ENCODE data around the gene PRDM16.
A peak's percentile ranks its signal among the peaks of the same experiment; 100 is the strongest.

Gene PRDM16

GRCh38 chr1:3443807-3444206 is 374.8 kb downstream of the PRDM16 start:
- no peaks in the 10 kb centered on the region for H3K27me3 ChIP-seq (ENCODE audit: insufficient read depth, insufficient read length)
- H3K36me3 ChIP-seq (ENCODE audit: insufficient read depth, insufficient read length, low read length), result no peaks in the 10 kb centered on the region
- H3K4me1 ChIP-seq (ENCODE audit: insufficient read depth, insufficient read length), result peaks cover 9% of the 10 kb centered on the region
- no peak for DNase-seq (ENCODE audit: low read depth, low spot score)
- no peak overlapping the region for H3K9ac ChIP-seq (ENCODE audit: insufficient read length, low read depth)
- no peak overlapping the region for H3K4me3 ChIP-seq (ENCODE audit: insufficient read length, low read depth)
- no peaks in the 10 kb centered on the region for H3K9me3 ChIP-seq (ENCODE audit: insufficient read depth, low read length)
- no peak for TF ChIP-seq SUZ12 (IDR thresholded peaks at IDR 0.05; ENCODE audit: extremely low read depth, insufficient read depth, insufficient read length)
- TF ChIP-seq YY1 (IDR thresholded peaks at IDR 0.05; ENCODE audit: insufficient read depth, insufficient read length), result no peak
- no peak for TF ChIP-seq ZNF274 (IDR thresholded peaks at IDR 0.05; ENCODE audit: low read depth, low read length)

GRCh38 chr1:3444298-3444697 is 375.3 kb downstream of the PRDM16 start:
- no peak for DNase-seq (ENCODE audit: low read depth, low spot score)
- H3K9me3 ChIP-seq (ENCODE audit: insufficient read depth, low read length), result no peaks in the 10 kb centered on the region

DNA sequence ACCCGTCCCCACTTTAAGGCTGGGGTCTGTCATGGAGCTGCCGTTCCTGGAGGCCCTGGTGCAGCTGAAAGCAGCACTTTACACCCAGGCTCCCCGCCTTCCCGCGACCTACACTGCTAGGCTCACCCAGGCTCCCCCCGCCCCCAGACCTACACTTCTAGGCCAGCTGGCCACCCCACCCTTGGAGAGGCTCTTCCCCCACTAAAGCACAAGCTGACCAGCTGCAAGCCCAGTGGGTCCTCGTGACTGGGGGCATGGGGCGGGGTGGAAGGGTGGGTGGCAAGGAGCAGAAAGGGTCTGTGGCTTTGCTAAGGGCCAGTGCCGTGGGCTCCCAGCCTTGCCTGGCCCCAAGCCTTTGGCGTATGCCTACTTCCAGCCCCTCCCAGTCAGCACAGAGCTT is 375.7 kb downstream of the PRDM16 start:
- TF ChIP-seq SUZ12 (IDR thresholded peaks at IDR 0.05; ENCODE audit: extremely low read depth, insufficient read depth, insufficient read length) (no peak), ZNF274 (IDR thresholded peaks at IDR 0.05; ENCODE audit: low read depth, low read length) (no peak), YY1 (IDR thresholded peaks at IDR 0.05; ENCODE audit: insufficient read depth, insufficient read length) (no peak)
- H3K4me3 ChIP-seq (ENCODE audit: insufficient read length, low read depth), result no peak overlapping the region
- H3K9me3 ChIP-seq (ENCODE audit: insufficient read depth, low read length), result no peaks in the 10 kb centered on the region
- H3K36me3 ChIP-seq (ENCODE audit: insufficient read depth, insufficient read length, low read length), result no peaks in the 10 kb centered on the region
- no peaks in the 10 kb centered on the region for H3K27me3 ChIP-seq (ENCODE audit: insufficient read depth, insufficient read length)
- no peak for DNase-seq (ENCODE audit: low read depth, low spot score)
- peaks cover 9% of the 10 kb centered on the region for H3K4me1 ChIP-seq (ENCODE audit: insufficient read depth, insufficient read length)
- H3K9ac ChIP-seq (ENCODE audit: insufficient read length, low read depth), result no peak overlapping the region

More at GRCh38 chr1:3444298-3444697, 375.3 kb downstream of the PRDM16 start:
- Histone ChIP-seq H3K4me1 (ENCODE audit: insufficient read depth, insufficient read length) (peaks cover 9% of the 10 kb centered on the region), H3K4me3 (ENCODE audit: insufficient read length, low read depth) (no peak overlapping the region), H3K36me3 (ENCODE audit: insufficient read depth, insufficient read length, low read length) (no peaks in the 10 kb centered on the region), H3K9ac (ENCODE audit: insufficient read length, low read depth) (no peak overlapping the region), H3K27me3 (ENCODE audit: insufficient read depth, insufficient read length) (no peaks in the 10 kb centered on the region)
- no peak for TF ChIP-seq ZNF274 (IDR thresholded peaks at IDR 0.05; ENCODE audit: low read depth, low read length)

DNA sequence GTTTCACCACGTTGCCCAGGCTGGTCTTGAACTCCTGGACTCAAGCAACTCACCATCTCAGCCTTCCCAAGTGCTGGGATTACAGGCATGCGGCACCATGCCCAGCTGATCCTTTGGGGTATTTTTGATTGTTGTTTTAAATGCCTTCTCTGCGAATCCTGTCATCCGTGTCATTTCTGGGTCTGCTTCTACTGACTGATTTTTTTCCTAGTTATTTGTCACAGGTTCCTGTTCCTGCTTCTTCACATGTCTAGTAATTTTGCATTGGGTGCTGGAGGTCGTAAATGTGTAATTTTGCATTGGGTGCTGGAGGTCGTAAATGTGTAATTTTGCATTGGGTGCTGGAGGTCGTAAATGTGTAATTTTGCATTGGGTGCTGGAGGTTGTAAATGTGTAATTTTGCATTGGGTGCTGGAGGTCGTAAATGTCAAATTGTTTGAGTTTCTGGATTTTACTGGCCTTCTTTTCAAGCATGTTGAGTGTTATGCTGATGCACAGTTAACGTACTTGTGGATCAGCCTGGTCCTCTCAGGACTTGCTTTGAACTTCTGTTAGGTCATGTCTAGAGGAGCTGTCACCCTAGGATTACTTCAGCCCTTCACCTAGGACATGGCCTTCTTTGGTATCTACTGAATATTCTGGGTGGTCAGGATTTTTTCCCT is 381.3 kb downstream of the PRDM16 start:
- Histone ChIP-seq H3K4me3 (ENCODE audit: insufficient read length, low read depth) (no peak overlapping the region), H3K36me3 (ENCODE audit: insufficient read depth, insufficient read length, low read length) (no peaks in the 10 kb centered on the region)
- TF ChIP-seq YY1 (IDR thresholded peaks at IDR 0.05; ENCODE audit: insufficient read depth, insufficient read length) (no peak), ZNF274 (IDR thresholded peaks at IDR 0.05; ENCODE audit: low read depth, low read length) (no peak), SUZ12 (IDR thresholded peaks at IDR 0.05; ENCODE audit: extremely low read depth, insufficient read depth, insufficient read length) (no peak)

GRCh38 chr1:3450983-3451382 is 382.0 kb downstream of the PRDM16 start:
- Histone ChIP-seq H3K27me3 (ENCODE audit: insufficient read depth, insufficient read length) (peaks cover 6% of the 10 kb centered on the region), H3K36me3 (ENCODE audit: insufficient read depth, insufficient read length, low read length) (no peaks in the 10 kb centered on the region), H3K9me3 (ENCODE audit: insufficient read depth, low read length) (no peaks in the 10 kb centered on the region), H3K4me1 (ENCODE audit: insufficient read depth, insufficient read length) (peaks cover 16% of the 10 kb centered on the region), H3K9ac (ENCODE audit: insufficient read length, low read depth) (no peak overlapping the region), H3K4me3 (ENCODE audit: insufficient read length, low read depth) (no peak overlapping the region)
- DNase-seq (ENCODE audit: low read depth, low spot score), result no peak
- TF ChIP-seq YY1 (IDR thresholded peaks at IDR 0.05; ENCODE audit: insufficient read depth, insufficient read length), result no peak
- TF ChIP-seq ZNF274 (IDR thresholded peaks at IDR 0.05; ENCODE audit: low read depth, low read length), result no peak
- no peak for TF ChIP-seq SUZ12 (IDR thresholded peaks at IDR 0.05; ENCODE audit: extremely low read depth, insufficient read depth, insufficient read length)

More for the DNA sequence above, 381.3 kb downstream of the PRDM16 start:
- H3K9me3 ChIP-seq (ENCODE audit: insufficient read depth, low read length), result no peaks in the 10 kb centered on the region
- DNase-seq (ENCODE audit: low read depth, low spot score), result no peak
- H3K4me1 ChIP-seq (ENCODE audit: insufficient read depth, insufficient read length), result peaks cover 9% of the 10 kb centered on the region
- no peak overlapping the region for H3K9ac ChIP-seq (ENCODE audit: insufficient read length, low read depth)
- peaks cover 6% of the 10 kb centered on the region for H3K27me3 ChIP-seq (ENCODE audit: insufficient read depth, insufficient read length)

GRCh38 chr1:3451994-3452865 is 383.2 kb downstream of the PRDM16 start:
- Histone ChIP-seq H3K4me3 (ENCODE audit: insufficient read length, low read depth) (no peak overlapping the region), H3K36me3 (ENCODE audit: insufficient read depth, insufficient read length, low read length) (no peaks in the 10 kb centered on the region), H3K27me3 (ENCODE audit: insufficient read depth, insufficient read length) (peaks cover 6% of the 10 kb centered on the region), H3K9me3 (ENCODE audit: insufficient read depth, low read length) (no peaks in the 10 kb centered on the region), H3K4me1 (ENCODE audit: insufficient read depth, insufficient read length) (peaks cover 22% of the 10 kb centered on the region), H3K9ac (ENCODE audit: insufficient read length, low read depth) (peak overlapping the region; percentile 50)
- DNase-seq (ENCODE audit: low read depth, low spot score), result no peak
- TF ChIP-seq SUZ12 (IDR thresholded peaks at IDR 0.05; ENCODE audit: extremely low read depth, insufficient read depth, insufficient read length), result no peak
- no peak for TF ChIP-seq YY1 (IDR thresholded peaks at IDR 0.05; ENCODE audit: insufficient read depth, insufficient read length)
- TF ChIP-seq ZNF274 (IDR thresholded peaks at IDR 0.05; ENCODE audit: low read depth, low read length), result no peak

DNA sequence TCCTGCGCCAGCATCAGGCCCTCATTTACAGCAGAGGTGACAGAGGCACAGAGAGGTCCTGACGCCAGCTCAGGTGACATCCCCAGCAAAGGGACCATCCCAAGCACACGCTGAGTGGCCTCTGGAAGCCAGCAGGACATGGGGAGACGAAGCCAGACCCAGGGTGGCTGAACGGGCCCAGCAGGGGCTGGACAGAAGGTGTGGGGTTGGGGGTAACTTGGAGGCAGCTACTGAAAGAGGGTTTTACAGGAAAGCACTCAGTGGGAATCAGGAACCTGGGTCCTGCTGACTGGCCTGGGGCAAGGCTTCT is 383.8 kb downstream of the PRDM16 start:
- DNase-seq (ENCODE audit: low read depth, low spot score), result no peak
- no peaks in the 10 kb centered on the region for H3K36me3 ChIP-seq (ENCODE audit: insufficient read depth, insufficient read length, low read length)
- H3K4me3 ChIP-seq (ENCODE audit: insufficient read length, low read depth), result no peak overlapping the region
- peaks cover 22% of the 10 kb centered on the region for H3K4me1 ChIP-seq (ENCODE audit: insufficient read depth, insufficient read length)
- TF ChIP-seq YY1 (IDR thresholded peaks at IDR 0.05; ENCODE audit: insufficient read depth, insufficient read length) (no peak), SUZ12 (IDR thresholded peaks at IDR 0.05; ENCODE audit: extremely low read depth, insufficient read depth, insufficient read length) (no peak), ZNF274 (IDR thresholded peaks at IDR 0.05; ENCODE audit: low read depth, low read length) (no peak)
- peak overlapping the region; percentile 50 for H3K9ac ChIP-seq (ENCODE audit: insufficient read length, low read depth)
- peaks cover 6% of the 10 kb centered on the region for H3K27me3 ChIP-seq (ENCODE audit: insufficient read depth, insufficient read length)
- H3K9me3 ChIP-seq (ENCODE audit: insufficient read depth, low read length), result no peaks in the 10 kb centered on the region
